CD4-positive, alpha-beta T cell treated with Interferon gamma for 1 hour (primary cell): ENCODE results near the gene GPR143.

Experiments
- DNase-seq: peaks from one replicate; pipeline ENCODE4 v3.0.0-alpha.2; 2020

GPR143 gene

DNA sequence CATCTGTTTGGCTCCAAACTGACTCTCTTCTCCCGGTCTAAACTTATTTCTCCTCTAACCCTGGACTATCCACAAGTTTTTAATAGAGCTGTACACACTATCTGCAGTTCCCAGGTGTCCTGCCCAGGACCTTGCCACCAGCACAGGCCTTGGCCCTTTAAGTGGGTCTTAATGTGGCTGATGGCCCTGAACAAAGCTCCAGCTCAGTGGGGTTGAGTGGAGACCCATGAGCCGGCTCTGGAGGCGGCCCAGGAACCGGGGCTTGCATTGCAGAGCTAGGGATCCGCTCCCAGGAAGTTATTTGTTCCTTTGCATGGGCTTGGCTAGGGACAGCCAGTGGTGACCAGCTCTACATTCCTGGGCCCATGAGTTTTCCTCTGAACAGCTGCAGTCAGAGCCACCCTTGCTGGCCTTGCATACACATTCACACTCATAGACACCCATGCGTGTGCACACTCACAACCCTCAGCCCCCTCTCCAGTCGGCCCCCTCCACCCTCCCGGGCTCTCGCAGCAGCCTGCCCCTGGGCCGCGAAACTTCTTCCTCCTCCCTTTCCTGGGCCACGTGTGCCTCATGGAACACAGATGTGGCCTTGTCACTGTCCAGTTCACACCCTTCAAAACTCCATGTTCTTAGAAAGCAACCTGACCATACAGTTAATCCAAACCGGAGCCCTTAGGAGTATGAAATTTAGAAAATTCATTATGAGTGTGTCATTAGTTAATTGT, 58.2 kb downstream of the GPR143 start:
- DNase-seq: no peak

DNA sequence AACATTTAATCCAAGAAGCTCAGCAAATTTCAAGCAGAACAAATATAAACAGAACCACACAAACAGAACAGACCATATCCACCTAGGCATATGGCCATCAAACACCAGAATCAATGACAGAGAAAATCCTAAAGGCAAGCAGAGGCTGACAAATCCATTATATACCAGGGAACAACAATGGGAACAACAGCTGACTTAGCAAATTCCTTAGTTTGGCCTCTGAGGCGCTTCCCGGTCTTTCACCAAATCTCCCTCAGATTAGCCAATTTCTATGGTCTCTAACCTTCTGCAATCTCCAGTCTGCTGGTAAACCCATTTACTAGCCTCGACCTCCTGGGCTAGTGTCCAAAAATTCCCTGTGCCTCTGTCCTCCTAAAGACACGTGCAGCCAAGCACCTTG, 59.2 kb downstream of the GPR143 start:
- no peak for DNase-seq

DNA sequence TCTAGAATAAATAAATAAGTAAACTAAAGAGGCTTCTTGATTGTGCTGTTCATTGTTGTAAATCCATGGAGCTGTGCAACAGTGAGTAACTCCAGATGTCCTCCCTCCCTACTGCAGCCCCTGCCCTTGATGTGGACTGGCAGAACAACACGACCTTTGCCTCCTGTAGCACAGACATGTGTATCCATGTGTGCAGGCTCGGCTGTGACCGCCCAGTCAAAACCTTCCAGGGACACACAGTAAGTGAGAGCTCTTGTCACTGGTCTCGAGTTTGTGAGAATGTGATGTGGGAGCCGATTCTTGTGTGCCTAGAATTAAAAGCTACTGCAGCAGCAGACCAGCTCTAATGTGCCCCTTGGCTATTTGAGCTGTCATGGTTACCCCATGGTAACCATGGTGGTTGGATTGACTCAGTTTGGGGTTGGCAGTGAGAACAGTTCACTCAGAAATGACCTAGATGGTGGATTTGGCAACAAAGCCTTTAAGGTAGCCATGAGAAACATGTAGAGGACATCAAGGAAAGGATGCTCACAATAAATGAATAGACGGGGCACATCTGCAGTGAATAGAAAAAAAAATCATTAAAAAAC, 60.7 kb downstream of the GPR143 start:
- no peak for DNase-seq

DNA sequence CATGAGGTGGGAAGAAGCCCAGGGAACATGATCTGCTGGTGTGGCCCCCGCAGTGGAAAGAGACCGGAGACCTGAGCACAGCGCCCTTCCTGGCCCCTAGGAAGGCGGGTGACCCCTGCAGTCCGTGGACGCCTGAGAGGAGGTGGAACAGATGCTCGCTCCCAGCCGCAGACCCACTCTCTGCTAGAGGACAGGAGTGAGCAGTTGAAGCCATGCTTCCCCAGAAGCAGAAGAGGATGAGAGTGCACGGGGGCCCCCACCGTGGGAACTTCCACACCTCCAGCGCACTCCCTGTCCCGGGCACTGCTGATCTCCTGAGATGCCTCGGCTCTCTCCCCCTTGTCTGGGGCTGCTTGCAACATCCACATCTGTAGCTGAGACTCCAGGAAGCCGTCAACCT, 62.2 kb downstream of the GPR143 start:
- no peak for DNase-seq

DNA sequence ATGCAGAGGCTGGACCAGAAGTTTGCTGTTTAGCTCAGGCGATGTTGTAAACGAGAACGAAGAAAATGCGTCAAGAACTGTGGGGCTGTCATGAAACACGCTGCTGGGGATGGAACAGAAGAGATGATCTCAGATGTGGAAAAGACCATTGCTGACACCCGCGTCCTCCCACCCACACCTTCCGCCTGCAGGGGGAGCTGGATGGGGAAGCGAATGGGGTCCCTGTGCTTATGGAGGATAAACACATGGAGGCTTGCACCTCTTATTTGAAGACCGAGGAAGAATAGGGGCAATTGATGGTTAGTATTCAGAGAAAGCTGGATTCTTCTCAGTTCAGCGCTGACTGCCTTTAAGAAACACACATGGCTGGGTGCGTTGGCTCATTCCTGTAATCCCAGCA, 63.9 kb downstream of the GPR143 start:
- no peak for DNase-seq

DNA sequence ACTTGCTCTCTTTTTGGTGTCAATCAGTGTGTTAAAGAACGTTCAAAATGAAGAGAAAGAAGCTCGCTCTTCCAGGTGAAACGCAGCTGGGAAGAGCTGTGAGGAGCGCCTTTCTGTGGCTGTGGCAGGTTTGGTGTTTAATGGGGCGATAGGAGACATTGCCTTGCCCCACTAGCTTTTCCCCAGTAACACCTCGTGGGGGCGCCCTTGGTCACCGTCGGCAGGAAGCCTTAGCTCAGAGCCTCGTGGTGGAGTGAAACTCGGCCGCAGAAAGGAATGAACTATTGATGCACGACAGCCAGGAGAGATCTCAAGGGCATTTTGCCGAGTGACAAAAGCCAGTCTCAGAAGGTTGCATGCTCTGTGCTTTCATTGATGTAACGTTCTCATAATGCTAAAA, 65.1 kb downstream of the GPR143 start:
- no peak for DNase-seq

DNA sequence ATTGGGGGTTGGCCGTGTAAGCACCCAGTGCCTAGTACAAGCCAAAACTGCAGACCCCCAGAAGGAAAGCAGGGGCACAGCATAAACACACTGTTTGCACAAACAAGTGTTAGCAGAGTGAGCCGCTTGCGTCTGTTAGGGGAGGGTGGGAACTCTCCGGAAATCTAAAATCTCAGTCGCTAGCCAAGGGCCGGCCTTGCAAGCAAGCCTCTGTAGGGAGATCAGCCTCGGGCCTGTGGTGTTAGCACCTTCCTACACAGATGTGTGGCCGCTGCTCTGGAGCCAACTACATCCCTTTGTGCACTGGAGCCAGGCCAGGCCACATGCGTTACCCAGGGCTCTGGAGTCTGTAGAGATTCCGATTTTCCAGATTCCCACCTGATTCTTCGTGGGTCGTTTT, 67.1 kb downstream of the GPR143 start:
- no peak for DNase-seq

DNA sequence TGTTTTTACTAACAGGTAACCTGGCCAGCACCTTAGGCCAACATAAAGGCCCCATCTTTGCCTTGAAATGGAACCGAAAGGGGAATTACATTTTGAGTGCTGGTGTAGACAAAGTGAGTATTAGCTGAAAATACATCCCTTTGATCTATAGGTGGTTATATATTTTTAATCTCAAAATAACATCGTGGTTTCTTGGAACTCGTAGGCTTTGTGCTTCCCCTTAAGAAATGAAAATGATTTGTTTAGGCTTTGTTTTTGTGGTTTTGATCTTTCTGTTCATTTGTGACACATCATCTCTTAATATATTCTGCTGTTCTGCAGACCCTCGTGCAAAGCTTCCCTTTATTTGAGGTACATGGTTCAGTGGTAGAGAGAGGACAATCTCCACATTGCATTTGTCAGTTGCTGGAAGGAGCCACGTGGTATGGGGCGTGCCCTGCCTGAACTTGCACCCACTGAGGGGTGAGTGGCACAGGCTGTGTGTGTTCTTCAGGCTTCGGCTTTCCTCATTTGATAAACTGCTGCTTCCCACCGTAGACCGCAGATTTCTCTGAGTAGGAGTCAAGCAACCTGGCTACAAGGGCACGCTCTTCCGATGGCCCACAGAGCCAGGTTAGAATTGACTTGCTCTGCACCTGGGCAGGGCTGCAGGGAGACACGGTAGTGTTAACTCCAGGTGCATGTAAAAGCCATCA, 72.2 kb downstream of the GPR143 start:
- no peak for DNase-seq

DNA sequence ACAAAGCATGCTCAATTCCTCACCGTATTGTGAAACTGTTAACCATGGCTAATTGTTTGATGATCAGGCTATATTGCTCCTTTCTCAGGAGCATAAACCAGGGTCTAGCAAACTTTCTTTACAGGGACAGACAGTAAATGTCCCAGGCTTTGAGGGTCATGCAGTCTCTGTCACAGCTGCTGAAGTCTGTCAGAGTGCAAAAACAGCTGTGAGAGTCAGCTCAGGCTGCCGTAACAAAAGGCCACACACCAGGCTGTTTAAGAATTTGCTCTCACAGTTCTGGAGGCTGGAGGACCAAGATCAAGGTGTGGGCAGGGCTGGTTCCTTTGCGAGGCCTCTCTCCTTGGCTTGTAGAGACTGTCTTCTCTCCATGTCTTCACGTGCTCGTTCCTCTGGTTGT, 75.6 kb downstream of the GPR143 start:
- DNase-seq: no peak

DNA sequence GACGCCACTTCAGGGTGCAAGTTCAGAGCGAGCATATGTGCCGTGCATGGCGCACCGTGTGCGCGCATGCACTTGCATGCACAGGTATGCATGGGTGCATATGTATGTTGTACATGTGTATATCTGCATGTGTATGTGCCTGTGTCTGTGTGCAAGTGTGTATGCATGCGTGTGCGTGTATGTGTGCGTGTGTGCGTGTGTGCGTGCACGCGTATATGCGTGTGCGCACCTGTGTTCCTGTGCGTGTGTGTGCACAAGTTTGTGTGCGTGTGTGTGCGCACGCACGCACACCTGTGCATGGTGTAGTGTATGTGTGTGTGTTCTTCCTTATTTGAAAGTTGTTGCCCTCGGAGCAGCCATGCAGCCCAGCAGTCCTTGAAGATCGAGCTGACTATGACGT, 76.8 kb downstream of the GPR143 start:
- DNase-seq: no peak

DNA sequence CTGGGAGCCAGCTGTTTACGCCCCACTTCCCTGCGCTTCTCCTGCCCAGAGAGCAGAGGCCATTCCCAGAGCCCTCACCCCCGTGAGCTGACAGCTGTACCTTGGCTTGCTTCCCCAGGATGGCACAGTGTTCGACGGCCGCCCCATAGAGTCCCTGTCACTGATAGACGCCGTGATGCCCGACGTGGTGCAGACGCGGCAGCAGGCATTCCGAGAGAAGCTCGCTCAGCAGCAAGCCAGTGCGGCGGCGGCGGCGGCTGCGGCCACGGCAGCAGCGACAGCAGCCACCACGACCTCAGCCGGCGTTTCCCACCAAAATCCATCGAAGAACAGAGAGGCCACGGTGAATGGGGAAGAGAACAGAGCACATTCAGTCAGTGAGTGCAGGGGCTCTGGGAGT, 77.7 kb downstream of the GPR143 start:
- no peak for DNase-seq

DNA sequence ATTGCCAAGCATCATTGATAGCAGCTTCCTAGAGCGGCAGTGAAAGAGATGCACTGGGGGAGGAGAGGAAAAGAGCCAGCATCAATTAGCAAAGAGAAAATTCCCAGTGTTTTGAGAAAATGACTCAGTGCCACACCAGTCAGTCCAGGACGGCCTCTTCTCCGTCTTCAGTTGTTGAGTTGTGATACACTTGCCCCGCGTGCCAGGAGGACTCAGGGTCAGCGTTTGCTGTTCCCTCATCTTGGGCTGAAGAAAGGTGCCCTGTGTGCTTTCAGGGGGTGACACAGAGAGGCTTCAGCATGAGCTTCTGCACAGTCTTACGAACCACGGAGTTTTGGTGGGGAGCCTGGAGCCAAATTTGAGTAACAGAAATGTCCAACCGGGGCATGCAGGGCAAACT, 82.3 kb downstream of the GPR143 start:
- DNase-seq: no peak

DNA sequence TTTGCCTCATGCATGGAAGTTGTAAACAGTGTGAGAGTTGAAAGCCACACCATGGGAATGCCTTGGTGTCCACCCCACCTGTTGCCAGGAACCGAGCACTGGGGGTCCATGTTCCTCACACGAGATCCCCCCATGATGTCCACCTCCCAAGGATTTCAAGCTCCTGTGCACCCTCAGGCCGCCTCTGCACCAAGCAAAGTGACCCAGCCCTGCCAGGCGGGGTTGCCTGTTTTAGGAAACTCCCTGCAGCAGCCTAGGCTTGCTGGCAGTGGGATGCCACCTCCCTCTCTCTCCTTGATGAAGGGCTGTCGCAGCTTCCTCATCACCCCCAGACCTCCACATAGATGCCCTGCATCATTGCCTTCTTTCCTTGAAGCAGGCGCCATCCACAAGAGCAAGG, 82.8 kb downstream of the GPR143 start:
- DNase-seq: no peak

DNA sequence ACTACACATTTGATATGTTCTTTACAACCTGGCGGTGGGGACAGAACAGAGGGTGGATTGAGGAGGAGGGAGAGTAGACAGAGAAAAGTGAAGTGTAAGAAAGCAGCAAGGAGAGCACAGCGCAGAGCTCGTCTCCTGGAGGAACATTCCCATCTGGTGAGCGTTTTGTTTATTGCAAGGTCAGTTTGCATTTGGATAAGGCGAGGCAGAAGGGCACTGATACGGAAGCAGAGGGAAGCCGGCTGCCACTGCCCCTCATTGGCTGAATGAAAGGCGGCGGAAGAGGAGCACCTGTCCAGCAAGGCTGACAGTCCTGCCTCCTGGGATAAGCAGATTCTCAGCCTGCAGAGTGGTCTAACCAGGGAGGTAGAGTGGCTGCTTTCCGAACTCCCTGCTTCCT, 83.2 kb downstream of the GPR143 start:
- DNase-seq: no peak

DNA sequence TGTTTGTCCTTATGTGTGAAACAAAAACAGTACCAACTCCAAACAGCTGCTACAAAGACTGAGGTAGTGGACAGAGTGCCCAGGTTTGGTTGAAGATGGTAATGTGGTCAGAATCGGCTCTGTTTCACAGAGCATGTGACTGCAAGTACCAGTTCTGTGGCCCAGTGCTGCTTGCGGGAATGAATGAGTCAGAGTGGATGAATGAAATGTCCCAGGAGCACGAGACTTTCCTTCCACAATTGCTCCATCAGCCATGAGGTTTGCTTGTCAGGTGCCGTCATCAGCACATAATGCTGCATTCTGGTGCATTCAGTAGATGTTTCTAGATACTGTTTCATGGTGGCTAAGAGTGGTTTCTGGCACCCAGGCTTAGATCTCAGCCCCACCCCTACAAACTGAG, 84.2 kb downstream of the GPR143 start:
- DNase-seq: no peak

DNA sequence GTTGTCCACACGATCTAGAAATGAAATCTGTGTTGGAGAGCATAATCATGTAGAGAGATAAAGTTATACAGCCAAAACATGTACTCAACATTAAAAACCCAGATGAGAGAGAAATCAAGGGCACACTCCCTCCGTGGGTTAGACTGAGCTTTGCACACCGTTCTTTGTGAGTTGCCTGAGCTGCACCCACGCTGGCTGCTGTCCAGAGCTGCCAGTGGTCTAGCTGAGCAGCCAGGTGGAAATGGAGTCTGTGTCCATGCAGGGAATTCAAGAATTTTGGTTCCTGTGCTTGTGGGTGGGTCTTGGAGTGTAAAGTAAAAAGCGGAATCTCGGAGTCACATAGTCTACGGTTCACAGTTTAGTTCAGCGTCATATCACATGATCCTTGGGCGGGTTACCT, 84.6 kb downstream of the GPR143 start:
- DNase-seq: no peak

DNA sequence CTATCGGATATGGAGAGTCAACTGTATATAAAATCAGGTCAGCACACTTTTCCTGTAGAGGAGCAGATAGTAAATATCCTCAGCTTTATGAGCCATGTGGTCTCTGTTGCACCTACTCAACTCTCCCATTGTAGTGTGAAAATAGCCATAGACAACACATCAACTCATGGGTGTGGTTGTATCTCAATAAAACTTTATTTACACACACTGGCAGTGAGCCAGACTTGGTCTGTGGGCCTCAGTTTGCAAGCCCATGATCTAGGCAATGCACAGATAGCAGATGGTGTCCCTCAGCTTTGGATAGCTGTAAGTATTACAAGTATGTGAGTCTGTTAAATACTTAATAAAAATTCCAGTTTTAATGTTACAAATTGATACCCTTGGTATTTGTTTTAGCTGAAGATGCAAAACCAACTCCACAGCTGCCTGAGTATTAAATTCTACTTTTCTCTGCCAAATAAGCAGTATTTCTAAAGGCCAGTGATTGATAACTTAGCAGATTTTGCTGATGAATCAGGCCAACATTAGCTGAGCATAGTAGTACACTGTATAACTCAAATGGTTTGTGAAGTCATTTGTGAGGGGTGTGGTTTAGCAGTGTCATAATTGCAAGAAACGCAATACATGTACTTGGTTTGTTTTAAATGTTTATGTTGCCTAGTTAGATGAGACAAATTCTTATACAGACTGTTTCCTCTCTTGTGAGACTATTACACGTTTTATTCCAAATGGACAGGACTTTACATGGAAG, 87.3 kb downstream of the GPR143 start:
- DNase-seq: no peak

DNA sequence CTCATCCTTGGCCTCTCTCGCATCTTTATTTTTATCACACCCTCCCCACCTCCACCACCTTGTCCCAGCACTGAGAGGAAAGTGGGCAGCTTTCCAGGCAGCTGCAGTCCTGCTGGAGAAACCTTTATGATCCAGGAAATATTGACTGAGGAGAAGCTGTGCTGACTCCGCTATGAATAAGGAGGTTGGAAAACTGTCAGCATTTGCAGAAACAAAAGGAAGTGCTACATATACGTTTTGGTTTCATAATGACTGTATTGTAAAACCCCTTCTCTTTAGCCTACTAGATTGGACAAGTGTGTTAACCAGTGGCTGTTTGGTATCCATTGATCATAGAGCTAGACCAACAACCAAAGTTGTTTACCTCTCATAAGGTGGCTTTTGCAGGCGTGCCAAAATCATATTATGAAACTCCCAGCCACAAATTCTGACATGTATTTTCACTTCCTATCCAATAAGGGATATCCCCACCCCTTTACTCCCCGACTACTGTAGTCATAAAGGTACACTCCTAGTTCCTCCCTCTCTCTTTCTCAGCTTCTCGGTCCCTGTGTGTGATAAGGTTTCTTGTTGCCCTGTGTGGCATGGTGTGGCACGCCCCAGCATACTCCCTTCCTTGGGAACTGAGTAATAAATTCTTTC, 88.4 kb downstream of the GPR143 start:
- no peak for DNase-seq

DNA sequence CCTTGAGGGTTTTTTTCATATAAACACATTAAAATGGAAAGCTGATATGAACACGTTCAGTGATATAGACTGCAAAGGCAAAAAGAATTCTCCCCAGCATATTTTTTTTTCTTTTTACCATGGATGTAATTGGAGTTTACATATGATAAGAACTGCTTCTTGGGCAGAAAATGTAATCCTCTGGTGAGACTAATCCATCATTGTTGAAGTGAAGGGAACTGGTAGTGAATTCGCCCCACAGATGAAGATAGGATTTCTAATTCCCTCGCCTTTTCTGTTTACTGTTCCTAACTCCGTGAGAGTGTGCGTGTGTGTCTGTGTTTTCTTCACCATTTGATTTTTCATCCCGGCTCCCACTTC, 88.9 kb downstream of the GPR143 start:
- DNase-seq: no peak

DNA sequence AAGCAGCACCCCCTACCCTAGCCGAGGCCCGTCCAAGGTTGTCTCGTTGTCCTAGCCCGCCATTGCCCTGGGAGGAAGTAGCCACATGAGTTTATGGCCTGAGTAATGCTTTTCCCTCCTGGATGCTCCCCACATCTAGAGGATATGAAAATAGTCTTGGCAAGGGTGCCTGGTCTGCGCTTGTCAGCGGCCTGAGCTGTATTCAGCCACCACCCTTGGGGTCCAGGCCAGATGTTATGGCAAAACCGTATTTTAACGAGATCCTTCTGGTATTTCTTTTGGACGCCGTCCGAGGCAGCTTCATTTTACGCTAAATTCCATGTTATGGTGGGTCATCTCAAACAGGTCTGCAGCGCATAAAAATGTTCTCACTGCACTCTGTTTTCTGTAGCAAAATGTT, 89.3 kb downstream of the GPR143 start:
- DNase-seq: no peak
